Activated CD4-positive, CD25-positive, alpha-beta regulatory T cell (primary cell): ENCODE measurements around the gene RASAL2.
"Not testable (repeated sequence)": the region's sequence is repeated elsewhere in the genome, so short reads cannot be mapped to it uniquely, and the experiment has no call there.

ENCODE experiments used
- DNase-seq, 4 experiments: peaks; one replicate each; lab custom pipeline; 2025; lab: John Stamatoyannopoulos, UW

Gene RASAL2

GRCh38 chr1:178119628-178120027 lies 25.7 kb downstream of the RASAL2 start:
- no peak for DNase-seq

GRCh38 chr1:178120088-178120487 lies 26.2 kb downstream of the RASAL2 start:
- no peak for DNase-seq

- not testable (repeated sequence) for DNase-seq
These were observed 26.7 kb downstream of the RASAL2 start for GRCh38 chr1:178120520-178121052.

GRCh38 chr1:178121883-178122282 lies 28.0 kb downstream of the RASAL2 start:
- no peak for DNase-seq

GRCh38 chr1:178122283-178122682 lies 28.4 kb downstream of the RASAL2 start:
- DNase-seq, result no peak

GRCh38 chr1:178124115-178124514 lies 30.2 kb downstream of the RASAL2 start:
- DNase-seq, result no peak

- DNase-seq, result no peak
These were observed 32.4 kb downstream of the RASAL2 start for GRCh38 chr1:178126261-178126660.

- DNase-seq, result no peak
These were observed 32.9 kb downstream of the RASAL2 start for GRCh38 chr1:178126741-178127185.

- no peak for DNase-seq
These were observed 33.7 kb downstream of the RASAL2 start for GRCh38 chr1:178127482-178128191.

- no peak for DNase-seq
These were observed 39.5 kb downstream of the RASAL2 start for GRCh38 chr1:178133239-178133989.

- DNase-seq, result no peak
These were observed 40.2 kb downstream of the RASAL2 start for GRCh38 chr1:178134061-178134460.

- DNase-seq, result no peak
These were observed 43.3 kb downstream of the RASAL2 start for GRCh38 chr1:178137238-178137637.

GRCh38 chr1:178142806-178143205 lies 48.9 kb downstream of the RASAL2 start:
- DNase-seq, result no peak

GRCh38 chr1:178143730-178144690 lies 50.1 kb downstream of the RASAL2 start:
- DNase-seq, result no peak

- no peak for DNase-seq
These were observed 51.7 kb downstream of the RASAL2 start for GRCh38 chr1:178145605-178146004.

GRCh38 chr1:178146436-178146835 lies 52.5 kb downstream of the RASAL2 start:
- DNase-seq, result no peak

- DNase-seq, result no peak
These were observed 56.7 kb downstream of the RASAL2 start for GRCh38 chr1:178150610-178151009.

- no peak for DNase-seq
These were observed 57.9 kb downstream of the RASAL2 start for GRCh38 chr1:178151831-178152230.

- no peak for DNase-seq
These were observed 61.8 kb downstream of the RASAL2 start for GRCh38 chr1:178155481-178156255.

- DNase-seq, result no peak
These were observed 67.0 kb downstream of the RASAL2 start for GRCh38 chr1:178160736-178161475.
